GM12878 (cell line): Measurements from ENCODE around the gene HYI. TPM values are rescaled to one million over a fixed set of nuclear protein-coding genes. Genes with fewer than 3 reads are reported as not detected.
"Not testable (repeated sequence)": the region's sequence is repeated elsewhere in the genome, so short reads cannot be mapped to it uniquely, and the experiment has no call there.

ENCODE experiments used
- ATAC-seq: fragments of 200-7000 bp; cut with Tn5 transposase; 3 replicates; pipeline ENCODE4 v1.9.1; 2020; ENCODE audit warnings: mild to moderate bottlenecking, moderate library complexity
- BruUV-seq: library from RNA; stranded (reverse); fragments of 400-500 nt; replicated peaks from 2 replicates; lab custom pipeline; 2021; lab: Mats Ljungman, UMichigan
- CTCF ChIA-PET: fragments of 300-600 bp; sonication (Branson Sonifier 250); formaldehyde crosslinking; extraction: SDS; loops from one replicate; lab custom pipeline; 2021; ENCODE audit warnings: inconsistent platforms; lab: Yijun Ruan, JAX
- POLR2A ChIA-PET: fragments of 350-600 bp; formaldehyde crosslinking; extraction: SDS; loops from one replicate; lab custom pipeline; 2021; ENCODE audit warnings: inconsistent platforms; lab: Charles Lee
- RAD21 ChIA-PET: fragments of 300-600 bp; sonication (Branson Sonifier 250); formaldehyde crosslinking; loops from one replicate; lab custom pipeline; 2023; ENCODE audit warnings: antibody characterized with exemption; ENCODE audit not compliant: unreplicated experiment; lab: Charles Lee
- SMC1A ChIA-PET: fragments of 300-600 bp; sonication (Branson Sonifier 250); formaldehyde crosslinking; loops from one replicate; lab custom pipeline; 2023; ENCODE audit not compliant: unreplicated experiment, uncharacterized antibody; lab: Charles Lee
- DNase-seq: peaks from one replicate; pipeline ENCODE4 v3.0.0-alpha.2; 2011; ENCODE audit warnings: low read depth, low spot score
- FAIRE-seq: peaks from 3 replicates; lab custom pipeline; 2011; peaks lifted over from hg19 to GRCh38; lab: Jason Lieb, UNC
- H2AFZ ChIP-seq: 2 replicates; pipeline ENCODE4 v1.6.0; 2011; ENCODE audit warnings: low read depth, low read length, control low read depth; ENCODE audit not compliant: control insufficient read depth
- H3K27ac ChIP-seq: 2 replicates; pipeline ENCODE4 v1.5.1; 2011; ENCODE audit warnings: control low read depth; ENCODE audit not compliant: control insufficient read depth, insufficient read depth
- H3K27me3 ChIP-seq, 2 experiments: replicated peaks in 1 of 2; 2 replicates each; pipeline versions ENCODE4 v1.6.0 to v1.6.1; 2011; ENCODE audit warnings: low read length in 1 of 2; ENCODE audit not compliant: control insufficient read depth in 2 of 2, insufficient read depth in 2 of 2
- H3K36me3 ChIP-seq, 2 experiments: 2 replicates each; pipeline ENCODE4 v1.5.1; 2011; ENCODE audit warnings: low read length in 1 of 2; ENCODE audit not compliant: control insufficient read depth in 2 of 2, insufficient read depth in 2 of 2
- H3K4me1 ChIP-seq: 2 replicates; pipeline ENCODE4 v1.6.1; 2011; ENCODE audit warnings: mild to moderate bottlenecking, low read length, moderate library complexity, mixed read lengths; ENCODE audit not compliant: control insufficient read depth, insufficient read depth
- H3K4me2 ChIP-seq: 2 replicates; pipeline ENCODE4 v1.6.0; 2011; ENCODE audit warnings: control low read depth; ENCODE audit not compliant: control insufficient read depth, insufficient read depth
- H3K4me3 ChIP-seq: fragments of 200-600 bp; sonication (generic); 2 replicates; pipeline ENCODE4 v1.5.1; 2016
- H3K79me2 ChIP-seq: 2 replicates; pipeline ENCODE4 v1.6.0; 2011; ENCODE audit warnings: low read length; ENCODE audit not compliant: control insufficient read depth, insufficient read depth
- H3K9ac ChIP-seq: 2 replicates; pipeline ENCODE4 v1.8.0; 2011; ENCODE audit warnings: low read length, control low read depth, mixed read lengths; ENCODE audit not compliant: control insufficient read depth, insufficient read depth
- H3K9me3 ChIP-seq: replicated peaks from 3 replicates; pipeline ENCODE4 v1.5.1; 2011; ENCODE audit warnings: mild to moderate bottlenecking, low read length; ENCODE audit not compliant: control insufficient read depth, insufficient read depth
- H4K20me1 ChIP-seq: 2 replicates; pipeline ENCODE4 v1.6.0; 2011; ENCODE audit not compliant: control insufficient read depth, insufficient read depth
- WGBS: methylation state at CpG from one replicate; pipeline ENCODE4 v1.1.6; 2016; ENCODE audit warnings: low lambda C conversion rate; ENCODE audit not compliant: insufficient replicate concordance, insufficient coverage; ENCODE audit errors: missing lambda C conversion rate; 5-methylcytosine and 5-hydroxymethylcytosine counted together
- in situ Hi-C: fragments of 300-500 bp; cut with MboI; formaldehyde crosslinking; loops from 9 replicates; pipeline ENCODE4 v1.14.3; 2018; ENCODE audit warnings: mixed read lengths
- intact Hi-C: fragments of 100-400 bp; cut with micrococcal nuclease; formaldehyde crosslinking; loops from one replicate; pipeline ENCODE4 v1.14.2; 2022; ENCODE audit not compliant: unreplicated experiment
- polyA plus RNA-seq, 11 experiments: library from polyadenylated mRNA; depleted of rRNA in 4 of 11; unstranded in 6 of 11; stranded (reverse) in 5 of 11; fragments of >200 nt; fragmentation: Nextera tagmentation in 4 of 11; fragmentation: Illumina TruSeq in 1 of 11; extraction: Ambion mirVana in 4 of 11; extraction: Trizol in 1 of 11; gene quantifications; 1 replicate in 1 of 11; 2 replicates in 10 of 11; pipeline versions ENCODE4 v1.2.1 to v1.2.3, GENCODE V29; 2011 to 2016; ENCODE audit warnings: inconsistent platforms in 2 of 11, missing spikeins in 2 of 11, low read depth in 1 of 11
- total RNA-seq, 4 experiments: library from RNA; depleted of rRNA in 3 of 4; stranded (reverse); fragments of >200 nt in 3 of 4; fragmentation: Illumina TruSeq in 1 of 4; extraction: Trizol in 1 of 4; gene quantifications; 2 replicates each; pipeline versions ENCODE4 v1.2.1 to v1.2.3, GENCODE V29; 2013 to 2021
- TF ChIP-seq, protein P1 (sequence below): IDR thresholded peaks from 2 replicates; pipeline ENCODE4 v1.6.1; 2011; ENCODE audit warnings: borderline replicate concordance, low read depth, mild to moderate bottlenecking, moderate library complexity, low read length; ENCODE audit not compliant: insufficient read depth, poor library complexity, severe bottlenecking

HYI gene
- total and polyA plus RNA-seq, 10 of the 15 experiments (the other 5 are each of a cell fraction or from before 2014, with no cell fraction given) = 0.27 to 5.5 (median 2.0) TPM

DNA sequence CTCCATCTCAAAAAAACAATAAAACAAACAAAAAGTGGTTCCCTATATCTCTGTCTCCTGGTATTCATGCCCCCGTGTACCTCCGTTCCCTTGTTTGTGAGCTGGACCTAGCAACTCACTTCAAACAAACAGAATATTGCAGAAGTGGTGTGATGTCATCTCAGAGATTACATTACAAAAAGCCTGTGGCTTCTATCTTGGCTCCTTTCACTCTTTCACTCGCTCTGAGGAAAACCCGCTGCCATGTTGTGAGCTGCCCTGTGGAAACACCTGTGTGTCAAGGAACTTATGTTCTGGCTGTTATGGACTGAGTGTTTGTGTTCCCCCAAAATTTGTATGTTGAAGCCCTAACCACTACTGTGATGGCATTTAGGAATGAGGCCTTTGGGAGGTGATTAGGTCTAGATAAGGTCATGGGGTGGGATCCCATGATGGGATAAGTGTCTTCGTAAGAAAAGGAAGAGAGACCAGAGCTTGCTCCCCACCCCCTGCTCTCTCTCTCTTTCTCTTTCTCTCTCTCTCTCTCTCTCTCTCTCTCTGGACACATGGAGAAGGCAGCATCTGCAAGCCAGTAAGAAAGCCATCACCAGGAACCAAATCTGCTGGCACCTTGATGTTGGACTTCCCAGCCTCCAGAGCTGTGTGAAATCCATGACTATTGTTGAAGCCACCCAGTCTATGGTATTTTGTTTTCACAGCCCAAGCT is 7.4 kb upstream of the HYI start (continued):
- TF ChIP-seq, protein P1, sequence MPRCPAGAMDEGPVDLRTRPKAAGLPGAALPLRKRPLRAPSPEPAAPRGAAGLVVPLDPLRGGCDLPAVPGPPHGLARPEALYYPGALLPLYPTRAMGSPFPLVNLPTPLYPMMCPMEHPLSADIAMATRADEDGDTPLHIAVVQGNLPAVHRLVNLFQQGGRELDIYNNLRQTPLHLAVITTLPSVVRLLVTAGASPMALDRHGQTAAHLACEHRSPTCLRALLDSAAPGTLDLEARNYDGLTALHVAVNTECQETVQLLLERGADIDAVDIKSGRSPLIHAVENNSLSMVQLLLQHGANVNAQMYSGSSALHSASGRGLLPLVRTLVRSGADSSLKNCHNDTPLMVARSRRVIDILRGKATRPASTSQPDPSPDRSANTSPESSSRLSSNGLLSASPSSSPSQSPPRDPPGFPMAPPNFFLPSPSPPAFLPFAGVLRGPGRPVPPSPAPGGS = no peak

DNA sequence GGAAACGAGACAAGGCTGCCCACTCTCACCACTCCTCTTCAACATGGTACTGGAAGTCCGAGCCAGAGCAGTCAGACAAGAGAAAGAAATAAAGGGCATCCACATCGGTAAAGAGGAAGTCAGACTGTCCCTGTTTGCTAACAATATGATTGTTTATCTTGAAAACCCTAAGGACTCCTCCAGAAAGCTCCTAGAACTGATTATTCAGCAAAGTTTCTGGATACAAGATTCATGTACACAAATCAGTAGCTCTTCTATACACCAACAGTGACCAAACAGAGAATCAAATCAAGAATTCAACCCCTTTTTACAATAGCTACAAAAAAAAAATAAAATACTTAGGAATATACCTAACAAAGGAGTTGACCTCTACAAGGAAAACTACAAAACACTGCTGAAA is 4.6 kb upstream of the HYI start:
- BruUV-seq, ATAC-seq, H3K9ac ChIP-seq, RAD21 ChIA-PET, H3K4me3 ChIP-seq, H3K79me2 ChIP-seq, H3K9me3 ChIP-seq, FAIRE-seq, H2AFZ ChIP-seq, H3K4me1 ChIP-seq, intact Hi-C loops, H3K36me3 ChIP-seq, H3K27ac ChIP-seq, DNase-seq, SMC1A ChIA-PET, H3K4me2 ChIP-seq, H4K20me1 ChIP-seq, POLR2A ChIA-PET, in situ Hi-C loops, H3K27me3 ChIP-seq: not testable (repeated sequence)
- CTCF ChIA-PET = interaction anchor here (1.1 kb wide), 1 partner anchor 10 kb away, joined by 3 read pairs; no protein-coding TSS in a partner anchor
- 41% methylated on average over 3 of the region's 3 CpGs for WGBS
